ENCODE measurements around the gene RNF31.

Gene RNF31

GRCh38 chr14:24137529-24138395, 9.5 kb upstream of the RNF31 start:
- DNase-seq, result no peak

- DNase-seq, result no peak
Observed at GRCh38 chr14:24138396-24139271, 8.7 kb upstream of the RNF31 start.

GRCh38 chr14:24139272-24139934, 7.9 kb upstream of the RNF31 start:
- DNase-seq, result no peak

- peak; percentile 95 for DNase-seq
Observed at GRCh38 chr14:24141097-24141880, 6.0 kb upstream of the RNF31 start, which contains the start of gene EMC9. TSS of gene EMC9 (minus strand) at chr14:24141591. CDS start at chr14:24141304, 287 bp downstream.

- no peak for DNase-seq
Observed at GRCh38 chr14:24143511-24143910, 3.8 kb upstream of the RNF31 start.

- DNase-seq, result no peak
Observed at GRCh38 chr14:24144451-24144850, 2.8 kb upstream of the RNF31 start.

GRCh38 chr14:24145219-24145618, 2.1 kb upstream of the RNF31 start:
- no peak for DNase-seq

GRCh38 chr14:24145690-24146452, 1.4 kb upstream of the RNF31 start:
- DNase-seq, result peak; percentile 80

- DNase-seq, result peak; percentile 80
Observed at GRCh38 chr14:24146453-24146977, 783 bp upstream of the RNF31 start, which contains the start of gene PSME2. TSS of gene PSME2 (minus strand) at chr14:24146610. CDS start at chr14:24146581, 29 bp downstream.

GRCh38 chr14:24147761-24148428, 597 bp downstream of the RNF31 start:
- DNase-seq, result no peak

GRCh38 chr14:24149302-24149969, 2.1 kb downstream of the RNF31 start:
- DNase-seq, result no peak

GRCh38 chr14:24150061-24150460, 2.8 kb downstream of the RNF31 start:
- DNase-seq, result no peak

GRCh38 chr14:24150567-24150966, 3.3 kb downstream of the RNF31 start:
- DNase-seq, result no peak

GRCh38 chr14:24150993-24151392, 3.7 kb downstream of the RNF31 start:
- no peak for DNase-seq

GRCh38 chr14:24151404-24152080, 4.2 kb downstream of the RNF31 start:
- no peak for DNase-seq

GRCh38 chr14:24155100-24155499, 7.8 kb downstream of the RNF31 start:
- DNase-seq, result no peak

- no peak for DNase-seq
Observed at GRCh38 chr14:24156840-24157239, 9.5 kb downstream of the RNF31 start.

- no peak for DNase-seq
Observed at GRCh38 chr14:24157331-24157730, 10.0 kb downstream of the RNF31 start.
